Keratinocyte (primary cell): ENCODE results near the gene AP4S1. TPM values are rescaled to one million over a fixed set of nuclear protein-coding genes. Genes with fewer than 3 reads are reported as not detected.
"Not testable (repeated sequence)": the region's sequence is repeated elsewhere in the genome, so short reads cannot be mapped to it uniquely, and the experiment has no call there.

ENCODE experiments used
- DNase-seq: peaks from one replicate; pipeline ENCODE4 v3.0.0-alpha.2; 2011; ENCODE audit warnings: low read depth, missing footprints, low spot score
- FAIRE-seq: peaks from 2 replicates; lab custom pipeline; 2011; peaks lifted over from hg19 to GRCh38; lab: Jason Lieb, UNC
- H2AFZ ChIP-seq: 2 replicates; pipeline ENCODE4 v1.6.0; 2012; ENCODE audit warnings: low read length, control low read depth, inconsistent platforms; ENCODE audit not compliant: control insufficient read depth
- H3K27ac ChIP-seq: 2 replicates; pipeline ENCODE4 v1.5.1; 2011; ENCODE audit warnings: low read length; ENCODE audit not compliant: control insufficient read depth, insufficient read depth
- H3K27me3 ChIP-seq: 3 replicates; pipeline ENCODE4 v1.6.0; 2011; ENCODE audit warnings: low read length; ENCODE audit not compliant: control insufficient read depth, insufficient read depth; ENCODE audit errors: extremely low read depth
- H3K36me3 ChIP-seq, 2 experiments: 2 replicates in 1 of 2; 3 replicates in 1 of 2; pipeline ENCODE4 v1.5.1; 2011; ENCODE audit warnings: low read length in 2 of 2, mild to moderate bottlenecking in 1 of 2; ENCODE audit not compliant: control insufficient read depth in 2 of 2, insufficient read depth in 2 of 2; ENCODE audit errors: extremely low read depth in 1 of 2
- H3K4me1 ChIP-seq: 3 replicates; pipeline ENCODE4 v1.5.1; 2011; ENCODE audit warnings: low read length; ENCODE audit not compliant: control insufficient read depth, insufficient read depth; ENCODE audit errors: extremely low read depth
- H3K4me2 ChIP-seq: 3 replicates; pipeline ENCODE4 v1.6.0; 2011; ENCODE audit warnings: low read depth, low read length; ENCODE audit not compliant: control insufficient read depth, insufficient read depth; ENCODE audit errors: extremely low read depth
- H3K4me3 ChIP-seq, 3 experiments: fragments of 200-600 bp in 1 of 3; sonication (generic) in 1 of 3; 2 replicates in 2 of 3; 3 replicates in 1 of 3; pipeline ENCODE4 v1.5.1; 2011 to 2016; ENCODE audit warnings: low read length in 3 of 3, mild to moderate bottlenecking in 3 of 3, control low read depth in 2 of 3, inconsistent platforms in 1 of 3, low read depth in 1 of 3, mixed read lengths in 1 of 3, mixed run types in 1 of 3, moderate library complexity in 1 of 3; ENCODE audit not compliant: control insufficient read depth in 2 of 3, insufficient read depth in 2 of 3; ENCODE audit errors: extremely low read depth in 1 of 3
- H3K79me2 ChIP-seq: 2 replicates; pipeline ENCODE4 v1.6.0; 2012; ENCODE audit warnings: low read length; ENCODE audit not compliant: control insufficient read depth, insufficient read depth
- H3K9ac ChIP-seq: 3 replicates; pipeline ENCODE4 v1.6.0; 2011; ENCODE audit warnings: low read length; ENCODE audit not compliant: control insufficient read depth, insufficient read depth; ENCODE audit errors: extremely low read depth
- H3K9me1 ChIP-seq: 3 replicates; pipeline ENCODE4 v1.6.0; 2011; ENCODE audit warnings: low read length; ENCODE audit not compliant: control insufficient read depth, insufficient read depth; ENCODE audit errors: extremely low read depth
- H3K9me3 ChIP-seq: 2 replicates; pipeline ENCODE4 v1.5.1; 2012; ENCODE audit warnings: low read depth, low read length; ENCODE audit not compliant: control insufficient read depth
- H4K20me1 ChIP-seq: 3 replicates; pipeline ENCODE4 v1.6.0; 2011; ENCODE audit warnings: low read length; ENCODE audit not compliant: control insufficient read depth, insufficient read depth; ENCODE audit errors: extremely low read depth
- CTCF ChIP-seq, 3 experiments: IDR thresholded peaks in 1 of 3; conservative IDR thresholded peaks in 1 of 3; optimal IDR thresholded peaks in 1 of 3; 2 replicates in 2 of 3; 3 replicates in 1 of 3; pipeline versions ENCODE3 to v1.5.1; 2011; ENCODE audit warnings: low read length in 3 of 3, mild to moderate bottlenecking in 3 of 3, moderate library complexity in 2 of 3, control low read depth in 1 of 3, inconsistent platforms in 1 of 3; ENCODE audit not compliant: insufficient read depth in 2 of 3; ENCODE audit errors: extremely low read depth in 1 of 3
- EZH2 ChIP-seq: IDR thresholded peaks from one replicate; pipeline ENCODE4 v1.6.1; 2012; ENCODE audit warnings: inconsistent platforms, mild to moderate bottlenecking, low read length, moderate library complexity
- dilution Hi-C: fragments of 300-500 bp; cut with MboI; formaldehyde crosslinking; loops from one replicate; pipeline ENCODE4 v1.7.0; 2020; ENCODE audit warnings: low sequenced_read_pairs; ENCODE audit not compliant: extremely low pct_ligation_motif_present
- polyA plus RNA-seq, 5 experiments: library from polyadenylated mRNA; depleted of rRNA in 3 of 5; stranded (reverse) in 3 of 5; stranded (forward) in 1 of 5; unstranded in 1 of 5; fragments of >200 nt; gene quantifications; 1 replicate in 1 of 5; 2 replicates in 3 of 5; 3 replicates in 1 of 5; pipeline versions ENCODE4 v1.2.1 to v1.2.3, GENCODE V29; 2011 to 2012; ENCODE audit warnings: missing spikeins in 2 of 5, low read depth in 1 of 5, low replicate concordance in 1 of 5

AP4S1 gene
- polyA plus RNA-seq, 1 donor (not counting 4 experiments of a cell fraction or from before 2014, with no cell fraction given), result 6.2 TPM

GRCh38 chr14:31003284-31003683 is 22.2 kb upstream of the AP4S1 start:
- H3K9ac ChIP-seq, result no peak overlapping the region
- no peak overlapping the region for H3K4me2 ChIP-seq
- H3K9me3 ChIP-seq, result no peaks in the 10 kb centered on the region
- no peak overlapping the region for H3K27ac ChIP-seq
- no peak for DNase-seq
- H3K4me1 ChIP-seq, result peaks cover 11% of the 10 kb centered on the region
- H3K27me3 ChIP-seq, result no peaks in the 10 kb centered on the region
- peaks cover 12% of the 10 kb centered on the region for H4K20me1 ChIP-seq
- TF ChIP-seq CTCF (optimal IDR thresholded peaks at IDR 0.05 in 1 of 3, IDR thresholded peaks at IDR 0.05 in 1 of 3, conservative IDR thresholded peaks at IDR 0.05 in 1 of 3; ENCODE audit: extremely low read depth in 1 of 3, insufficient read depth in 2 of 3, low read length in 3 of 3) (no peak), EZH2 (no peak)
- no peak overlapping the region for H3K4me3 ChIP-seq
- no peak overlapping the region for H2AFZ ChIP-seq
- H3K79me2 ChIP-seq, result peaks cover 94% of the 10 kb centered on the region
- no peaks in the 10 kb centered on the region for H3K9me1 ChIP-seq
- dilution Hi-C loops, result no loop called here
- no peak for FAIRE-seq
- peaks cover 5 to 16% of the 10 kb centered on the region in 2 experiments for H3K36me3 ChIP-seq

- H4K20me1 ChIP-seq, result peaks cover 12% of the 10 kb centered on the region
- DNase-seq, H3K9ac ChIP-seq, H2AFZ ChIP-seq, H3K27me3 ChIP-seq, H3K4me1 ChIP-seq, H3K9me3 ChIP-seq, H3K9me1 ChIP-seq, FAIRE-seq, H3K4me2 ChIP-seq, H3K4me3 ChIP-seq, H3K27ac ChIP-seq, dilution Hi-C loops: not testable (repeated sequence)
- peaks cover 95% of the 10 kb centered on the region for H3K79me2 ChIP-seq
- H3K36me3 ChIP-seq, result peaks cover 6 to 16% of the 10 kb centered on the region in 2 experiments
These were observed 21.4 kb upstream of the AP4S1 start for GRCh38 chr14:31004007-31004406.

- no peak for FAIRE-seq
These were observed 18.7 kb upstream of the AP4S1 start for GRCh38 chr14:31006703-31007102.

More at GRCh38 chr14:31006703-31007102, 18.7 kb upstream of the AP4S1 start:
- H3K79me2 ChIP-seq, result peaks cover 90% of the 10 kb centered on the region
- H3K4me3 ChIP-seq, result no peak overlapping the region
- H3K27ac ChIP-seq, result no peak overlapping the region
- no peaks in the 10 kb centered on the region for H3K9me1 ChIP-seq
- no peak overlapping the region for H2AFZ ChIP-seq
- TF ChIP-seq CTCF (optimal IDR thresholded peaks at IDR 0.05 in 1 of 3, IDR thresholded peaks at IDR 0.05 in 1 of 3, conservative IDR thresholded peaks at IDR 0.05 in 1 of 3; ENCODE audit: extremely low read depth in 1 of 3, insufficient read depth in 2 of 3, low read length in 3 of 3) (no peak), EZH2 (no peak)
- H3K9me3 ChIP-seq, result no peaks in the 10 kb centered on the region
- dilution Hi-C loops, result no loop called here
- peaks cover 6 to 16% of the 10 kb centered on the region in 2 experiments for H3K36me3 ChIP-seq
- H3K27me3 ChIP-seq, result no peaks in the 10 kb centered on the region
- H3K4me2 ChIP-seq, result no peak overlapping the region
- no peaks in the 10 kb centered on the region for H3K4me1 ChIP-seq
- H3K9ac ChIP-seq, result no peak overlapping the region
- no peak for DNase-seq
- H4K20me1 ChIP-seq, result peaks cover 14% of the 10 kb centered on the region
